ENCODE data around the gene NOTO. TPM values are rescaled to one million over a fixed set of nuclear protein-coding genes. Genes with fewer than 3 reads are reported as not detected.

NOTO gene
- total and polyA plus RNA-seq, 4 donors, result 0.06 TPM; not detected in 3

- Histone ChIP-seq H3K9me3 (ENCODE audit: control insufficient read depth, insufficient read depth, low read length) (no peaks in the 10 kb centered on the region), H3K4me3 (ENCODE audit: low read depth, low read length) (peak within 1 kb of the TSS; percentile 80), H3K36me3 (ENCODE audit: control insufficient read depth, insufficient read depth, low read length) (peaks cover 10% of the 10 kb centered on the region), H3K27me3 (ENCODE audit: control insufficient read depth, insufficient read depth, low read length) (peaks cover 2% of the 10 kb centered on the region), H3K27ac (ENCODE audit: low read depth, low read length) (peak within 1 kb of the TSS; percentile 68), H3K4me1 (ENCODE audit: control insufficient read depth, insufficient read depth, low read length) (peaks cover 8% of the 10 kb centered on the region)
- under 1% methylated on average over 60 of the region's 64 CpGs for WGBS (ENCODE audit: insufficient coverage)
- peak in 5 of 6 donors; percentile 62 to 95 (median 72) for DNase-seq (ENCODE audit: low read depth in 4 of 6, low spot score in 6 of 6)
These were observed 12.0 kb downstream of the NOTO start, which contains the start of gene SMYD5 for GRCh38 chr2:73214120-73215035. TSS of gene SMYD5 (plus strand) at chr2:73214245. CDS start at chr2:73214267, 22 bp downstream.

DNA sequence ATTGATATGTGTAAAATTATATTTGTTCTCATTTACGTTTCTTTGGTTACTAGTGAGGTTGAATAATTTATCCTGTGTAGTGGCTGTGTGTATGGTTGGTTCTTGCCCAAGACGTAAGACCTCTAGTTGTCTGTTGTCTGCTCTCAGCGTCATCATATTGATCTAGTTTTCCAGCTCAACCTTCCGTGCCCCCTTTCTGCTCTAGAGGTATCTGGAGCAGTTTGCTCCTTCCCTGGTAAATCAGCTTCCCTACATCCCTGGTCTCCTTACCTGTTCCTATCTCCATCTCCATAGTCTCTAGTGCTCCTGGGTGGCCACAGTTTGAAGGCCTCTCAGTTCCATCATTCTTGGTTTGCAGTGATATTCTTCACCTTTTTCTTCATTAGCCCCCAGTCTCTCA, 12.9 kb downstream of the NOTO start:
- Histone ChIP-seq H3K27me3 (ENCODE audit: control insufficient read depth, insufficient read depth, low read length) (peaks cover 1% of the 10 kb centered on the region), H3K27ac (ENCODE audit: low read depth, low read length) (no peak overlapping the region), H3K4me1 (ENCODE audit: control insufficient read depth, insufficient read depth, low read length) (peaks cover 8% of the 10 kb centered on the region), H3K9me3 (ENCODE audit: control insufficient read depth, insufficient read depth, low read length) (no peaks in the 10 kb centered on the region), H3K4me3 (ENCODE audit: low read depth, low read length) (no peak overlapping the region), H3K36me3 (ENCODE audit: control insufficient read depth, insufficient read depth, low read length) (peaks cover 19% of the 10 kb centered on the region)
- no peak for DNase-seq (ENCODE audit: low read depth in 4 of 6, low spot score in 6 of 6)
- WGBS (ENCODE audit: insufficient coverage), result 75% methylated on average over 1 of the region's 4 CpGs

GRCh38 chr2:73217160-73217559, 14.8 kb downstream of the NOTO start:
- Histone ChIP-seq H3K4me1 (ENCODE audit: control insufficient read depth, insufficient read depth, low read length) (peaks cover 8% of the 10 kb centered on the region), H3K27ac (ENCODE audit: low read depth, low read length) (no peak overlapping the region), H3K36me3 (ENCODE audit: control insufficient read depth, insufficient read depth, low read length) (peaks cover 35% of the 10 kb centered on the region), H3K9me3 (ENCODE audit: control insufficient read depth, insufficient read depth, low read length) (no peaks in the 10 kb centered on the region), H3K27me3 (ENCODE audit: control insufficient read depth, insufficient read depth, low read length) (no peaks in the 10 kb centered on the region), H3K4me3 (ENCODE audit: low read depth, low read length) (no peak overlapping the region)
- no peak for DNase-seq (ENCODE audit: low read depth in 4 of 6, low spot score in 6 of 6)
- WGBS (ENCODE audit: insufficient coverage), result 94% methylated on average over 2 of the region's 5 CpGs

DNA sequence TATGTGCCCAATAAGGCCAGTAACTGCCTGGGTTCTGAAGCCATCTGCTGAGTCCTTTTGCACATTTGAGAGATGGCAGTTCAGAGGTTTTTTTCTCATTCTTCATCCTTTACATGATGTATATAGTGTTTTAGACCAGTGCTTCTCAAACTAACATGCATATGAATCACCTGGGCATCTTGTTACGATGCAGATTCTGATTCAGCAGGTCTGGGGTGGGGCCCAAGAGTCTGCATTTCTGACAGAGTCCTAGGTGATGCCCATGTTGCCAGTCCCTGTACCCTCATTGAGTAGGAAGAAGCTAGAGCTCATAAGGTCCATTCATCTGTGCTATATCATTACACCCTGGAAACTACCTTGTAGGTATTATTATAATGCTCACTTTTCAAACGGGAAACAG, 15.5 kb downstream of the NOTO start:
- Histone ChIP-seq H3K9me3 (ENCODE audit: control insufficient read depth, insufficient read depth, low read length) (no peaks in the 10 kb centered on the region), H3K36me3 (ENCODE audit: control insufficient read depth, insufficient read depth, low read length) (peaks cover 41% of the 10 kb centered on the region), H3K4me1 (ENCODE audit: control insufficient read depth, insufficient read depth, low read length) (peaks cover 8% of the 10 kb centered on the region), H3K27ac (ENCODE audit: low read depth, low read length) (no peak overlapping the region), H3K4me3 (ENCODE audit: low read depth, low read length) (no peak overlapping the region), H3K27me3 (ENCODE audit: control insufficient read depth, insufficient read depth, low read length) (no peaks in the 10 kb centered on the region)
- DNase-seq (ENCODE audit: low read depth in 4 of 6, low spot score in 6 of 6), result no peak
- 100% methylated on average over 2 of the region's 2 CpGs for WGBS (ENCODE audit: insufficient coverage)

DNA sequence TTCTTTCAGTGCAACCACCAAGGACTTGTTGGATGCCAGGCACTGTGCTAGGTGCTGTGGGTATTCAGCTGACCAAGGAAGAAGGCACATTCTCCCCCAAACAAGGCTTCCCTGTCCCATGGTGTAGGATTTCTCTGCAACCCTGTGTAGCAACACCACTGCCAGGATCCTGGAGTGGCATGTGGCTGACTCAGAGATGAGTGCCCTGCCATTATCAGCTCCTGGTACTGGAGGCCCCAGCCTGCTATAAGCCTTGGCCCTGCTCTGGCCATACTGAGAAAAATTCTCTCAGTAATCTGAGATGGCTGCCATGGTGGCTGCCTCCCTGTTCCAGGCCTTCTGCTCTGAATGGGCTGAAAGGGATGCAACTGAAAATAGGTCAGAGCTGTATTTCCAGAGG, 15.9 kb downstream of the NOTO start:
- no peaks in the 10 kb centered on the region for H3K9me3 ChIP-seq (ENCODE audit: control insufficient read depth, insufficient read depth, low read length)
- DNase-seq (ENCODE audit: low read depth in 4 of 6, low spot score in 6 of 6), result no peak
- H3K27ac ChIP-seq (ENCODE audit: low read depth, low read length), result no peak overlapping the region
- no peak overlapping the region for H3K4me3 ChIP-seq (ENCODE audit: low read depth, low read length)
- peaks cover 8% of the 10 kb centered on the region for H3K4me1 ChIP-seq (ENCODE audit: control insufficient read depth, insufficient read depth, low read length)
- H3K36me3 ChIP-seq (ENCODE audit: control insufficient read depth, insufficient read depth, low read length), result peaks cover 46% of the 10 kb centered on the region
- no peaks in the 10 kb centered on the region for H3K27me3 ChIP-seq (ENCODE audit: control insufficient read depth, insufficient read depth, low read length)

DNA sequence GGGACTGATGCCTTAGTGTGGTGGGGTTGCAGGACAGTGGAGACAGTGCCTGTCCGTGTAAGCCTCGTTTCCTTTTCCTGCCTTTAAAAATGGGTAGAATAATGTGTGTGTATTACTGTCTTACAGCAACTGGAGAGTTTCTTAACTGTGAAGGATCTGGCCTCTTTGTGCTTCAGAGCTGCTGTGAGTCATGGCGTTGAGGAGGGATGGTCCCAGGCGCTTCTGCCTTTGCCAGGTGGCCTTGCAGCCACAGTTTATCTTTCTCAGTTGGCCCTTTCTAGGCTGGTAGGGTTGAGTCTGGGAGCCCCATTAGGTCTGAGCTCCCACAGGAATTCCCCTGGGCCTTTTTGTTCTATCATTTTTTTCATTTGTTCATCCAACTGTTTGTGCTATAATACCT, 21.4 kb downstream of the NOTO start:
- Histone ChIP-seq H3K27me3 (ENCODE audit: control insufficient read depth, insufficient read depth, low read length) (no peaks in the 10 kb centered on the region), H3K9me3 (ENCODE audit: control insufficient read depth, insufficient read depth, low read length) (no peaks in the 10 kb centered on the region), H3K4me3 (ENCODE audit: low read depth, low read length) (no peak overlapping the region), H3K36me3 (ENCODE audit: control insufficient read depth, insufficient read depth, low read length) (peaks cover 90% of the 10 kb centered on the region), H3K27ac (ENCODE audit: low read depth, low read length) (no peak overlapping the region), H3K4me1 (ENCODE audit: control insufficient read depth, insufficient read depth, low read length) (no peaks in the 10 kb centered on the region)
- DNase-seq (ENCODE audit: low read depth in 4 of 6, low spot score in 6 of 6), result no peak
- WGBS (ENCODE audit: insufficient coverage), result 100% methylated on average over 4 of the region's 4 CpGs

DNA sequence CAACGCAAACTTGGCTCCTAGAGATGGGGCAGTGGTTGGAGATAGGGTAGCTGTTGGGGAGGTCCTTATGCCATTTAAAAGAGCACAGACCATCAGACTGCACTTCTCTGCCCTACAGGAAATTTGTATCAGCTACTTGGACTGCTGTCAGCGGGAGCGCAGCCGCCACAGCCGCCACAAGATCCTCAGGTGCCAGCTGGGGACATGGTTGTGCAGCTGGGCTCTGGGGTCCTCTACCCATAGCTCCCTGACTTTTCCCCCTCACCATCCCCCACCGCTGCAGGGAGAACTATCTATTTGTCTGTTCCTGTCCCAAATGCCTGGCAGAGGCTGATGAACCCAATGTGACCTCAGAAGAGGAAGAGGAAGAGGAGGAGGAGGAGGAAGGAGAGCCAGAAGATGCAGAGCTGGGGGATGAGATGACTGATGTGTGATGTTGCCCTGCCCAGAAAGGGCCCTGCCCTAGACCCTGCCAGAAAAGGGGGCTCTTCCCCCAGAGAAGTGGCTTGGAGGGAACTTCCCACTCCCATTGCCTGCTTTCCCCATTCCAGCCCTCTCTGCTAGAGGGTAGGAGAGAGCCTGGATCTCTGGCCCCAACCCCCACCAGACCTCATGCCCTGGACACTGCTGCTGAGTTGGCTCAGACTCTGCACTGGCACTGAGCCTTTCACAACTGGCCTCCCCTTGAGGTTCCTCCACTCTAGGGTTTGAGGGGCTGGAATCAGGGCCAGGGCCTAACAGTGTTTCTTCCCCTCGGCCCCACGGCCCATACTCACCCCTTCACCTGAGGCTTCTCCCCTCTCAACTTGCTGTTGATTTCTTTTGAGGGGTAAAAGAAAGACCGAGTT, 23.4 kb downstream of the NOTO start:
- WGBS (ENCODE audit: insufficient coverage), result 83% methylated on average over 5 of the region's 9 CpGs
- no peaks in the 10 kb centered on the region for H3K27me3 ChIP-seq (ENCODE audit: control insufficient read depth, insufficient read depth, low read length)
- DNase-seq (ENCODE audit: low read depth in 4 of 6, low spot score in 6 of 6), result no peak
- peaks cover 76% of the 10 kb centered on the region for H3K36me3 ChIP-seq (ENCODE audit: control insufficient read depth, insufficient read depth, low read length)
- no peaks in the 10 kb centered on the region for H3K9me3 ChIP-seq (ENCODE audit: control insufficient read depth, insufficient read depth, low read length)
- no peak overlapping the region for H3K4me3 ChIP-seq (ENCODE audit: low read depth, low read length)
- H3K27ac ChIP-seq (ENCODE audit: low read depth, low read length), result no peak overlapping the region
- H3K4me1 ChIP-seq (ENCODE audit: control insufficient read depth, insufficient read depth, low read length), result no peaks in the 10 kb centered on the region

- WGBS (ENCODE audit: insufficient coverage), result no CpG with 5 or more reads among the region's 3 CpGs
- DNase-seq (ENCODE audit: low read depth in 4 of 6, low spot score in 6 of 6), result no peak
- Histone ChIP-seq H3K36me3 (ENCODE audit: control insufficient read depth, insufficient read depth, low read length) (peaks cover 66% of the 10 kb centered on the region), H3K4me1 (ENCODE audit: control insufficient read depth, insufficient read depth, low read length) (peaks cover under 1% of the 10 kb centered on the region), H3K27ac (ENCODE audit: low read depth, low read length) (no peak overlapping the region), H3K4me3 (ENCODE audit: low read depth, low read length) (no peak overlapping the region), H3K27me3 (ENCODE audit: control insufficient read depth, insufficient read depth, low read length) (no peaks in the 10 kb centered on the region), H3K9me3 (ENCODE audit: control insufficient read depth, insufficient read depth, low read length) (no peaks in the 10 kb centered on the region)
These were observed 24.7 kb downstream of the NOTO start for GRCh38 chr2:73227086-73227485.

DNA sequence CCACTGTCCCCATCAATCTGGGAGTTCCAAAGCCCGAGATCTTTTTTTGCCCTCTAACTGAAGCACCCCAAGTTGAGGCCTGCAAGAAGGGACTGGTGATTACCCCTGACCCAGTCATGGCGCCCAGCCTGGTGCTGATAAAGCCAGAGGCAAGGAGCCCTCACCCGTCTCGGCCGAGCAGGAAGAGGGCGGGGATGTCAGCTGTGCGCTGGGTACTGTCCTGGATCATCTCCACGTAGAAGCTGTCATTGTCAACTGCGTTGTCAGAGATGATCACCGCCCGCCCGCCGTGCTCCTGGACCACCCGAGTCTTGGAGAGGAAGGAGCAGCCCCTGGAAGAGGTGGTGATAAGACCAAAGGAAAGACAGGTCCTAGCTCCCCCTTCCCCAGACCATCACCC, 26.3 kb downstream of the NOTO start:
- WGBS (ENCODE audit: insufficient coverage), result 83% methylated on average over 9 of the region's 14 CpGs
- no peak overlapping the region for H3K27ac ChIP-seq (ENCODE audit: low read depth, low read length)
- H3K4me1 ChIP-seq (ENCODE audit: control insufficient read depth, insufficient read depth, low read length), result peaks cover 10% of the 10 kb centered on the region
- H3K4me3 ChIP-seq (ENCODE audit: low read depth, low read length), result no peak overlapping the region
- H3K27me3 ChIP-seq (ENCODE audit: control insufficient read depth, insufficient read depth, low read length), result no peaks in the 10 kb centered on the region
- no peaks in the 10 kb centered on the region for H3K9me3 ChIP-seq (ENCODE audit: control insufficient read depth, insufficient read depth, low read length)
- H3K36me3 ChIP-seq (ENCODE audit: control insufficient read depth, insufficient read depth, low read length), result peaks cover 51% of the 10 kb centered on the region
- DNase-seq (ENCODE audit: low read depth in 4 of 6, low spot score in 6 of 6), result no peak
